ENCODE results near the gene DUSP18. TPM values are rescaled to one million over a fixed set of nuclear protein-coding genes. Genes with fewer than 3 reads are reported as not detected.
A peak's percentile ranks its signal among the peaks of the same experiment; 100 is the strongest.

Gene DUSP18
- total RNA-seq, 1 donor: 14.1 TPM

DNA sequence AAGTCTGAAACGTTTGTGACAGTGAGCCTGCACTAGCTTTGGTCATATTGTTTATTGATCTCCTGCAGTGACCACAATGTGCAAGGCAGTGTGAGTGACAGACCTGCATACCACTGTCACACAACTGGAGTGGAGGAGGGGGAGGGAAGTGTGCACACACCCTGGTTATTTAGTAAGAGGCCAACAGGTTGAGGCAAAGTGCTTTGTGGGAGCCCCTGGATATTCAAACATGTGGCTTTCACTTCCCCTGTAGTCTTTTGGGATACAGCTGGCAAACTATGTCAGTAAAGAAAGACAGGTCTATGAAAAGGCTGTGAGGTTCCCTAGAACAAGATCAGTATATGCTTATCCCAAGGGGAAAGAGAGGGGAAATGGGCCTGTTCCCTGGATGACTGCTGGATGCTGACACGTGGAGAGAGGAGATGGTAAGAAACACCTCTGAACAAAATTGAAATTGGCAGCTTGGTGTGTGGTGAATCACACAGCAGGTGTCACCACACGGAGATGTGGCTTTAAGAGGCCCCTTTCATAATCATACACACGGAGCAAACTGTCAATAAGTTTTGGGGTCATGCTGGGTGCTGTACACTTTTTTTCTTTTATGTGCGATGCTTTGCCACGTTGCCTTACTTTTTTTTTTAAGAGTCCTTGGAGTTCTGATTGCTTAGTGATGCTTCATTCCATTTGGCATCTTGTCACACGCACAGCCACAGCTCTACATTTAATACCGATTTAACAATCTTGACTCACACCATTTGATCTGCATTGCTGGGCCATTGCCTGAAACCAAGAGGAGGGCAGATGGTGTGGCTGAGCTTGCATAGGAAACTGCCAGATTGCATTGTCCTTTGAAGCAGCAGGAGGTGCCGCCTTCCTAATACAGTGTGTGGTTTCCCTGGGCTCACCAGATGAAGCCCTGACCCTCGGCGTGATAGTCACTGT is 38.3 kb upstream of the DUSP18 start:
- H3K27ac ChIP-seq (ENCODE audit: low read depth, low read length): peak overlapping the region; percentile 88
- DNase-seq (ENCODE audit: insufficient read length, low spot score, missing footprints): peak; percentile 93

DNA sequence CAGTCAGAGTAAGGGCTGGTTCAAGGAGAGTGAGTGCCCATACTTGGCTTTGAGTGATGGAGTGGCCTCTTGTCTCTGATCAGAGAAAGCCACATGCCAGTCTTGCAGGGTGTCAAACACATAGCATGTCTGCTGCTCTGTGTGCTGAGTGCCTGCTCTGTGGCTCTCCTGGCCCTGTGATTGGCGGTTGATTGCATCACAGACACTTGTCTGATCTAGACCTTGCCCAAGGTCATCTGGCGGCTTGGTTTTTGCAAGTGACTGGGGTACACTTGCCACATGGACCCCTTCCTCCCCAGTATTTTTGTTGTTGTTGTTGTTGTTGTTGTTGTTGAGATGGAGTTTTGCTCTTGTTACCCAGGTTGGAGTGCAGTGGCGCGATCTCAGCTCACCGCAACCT is 37.3 kb upstream of the DUSP18 start:
- H2AFZ ChIP-seq (ENCODE audit: low read length): no peak overlapping the region
- H3K27me3 ChIP-seq (ENCODE audit: insufficient read depth, low read length): no peaks in the 10 kb centered on the region
- no peaks in the 10 kb centered on the region for H3K79me2 ChIP-seq (ENCODE audit: insufficient read depth, low read length)
- H4K20me1 ChIP-seq (ENCODE audit: insufficient read depth, low read length): no peaks in the 10 kb centered on the region
- H3K4me2 ChIP-seq (ENCODE audit: insufficient read depth, low read length): no peak overlapping the region
- no peaks in the 10 kb centered on the region for H3K36me3 ChIP-seq (ENCODE audit: insufficient read depth, low read length)
- H3K4me3 ChIP-seq (ENCODE audit: insufficient read depth, low read length): no peak overlapping the region
- no peaks in the 10 kb centered on the region for H3K9me3 ChIP-seq (ENCODE audit: low read depth, low read length)
- peak; percentile 42 for DNase-seq (ENCODE audit: insufficient read length, low spot score, missing footprints)
- H3K4me1 ChIP-seq (ENCODE audit: insufficient read depth, low read length): peaks cover 24% of the 10 kb centered on the region
- no peak overlapping the region for H3K27ac ChIP-seq (ENCODE audit: low read depth, low read length)
- TF ChIP-seq, protein P1, sequence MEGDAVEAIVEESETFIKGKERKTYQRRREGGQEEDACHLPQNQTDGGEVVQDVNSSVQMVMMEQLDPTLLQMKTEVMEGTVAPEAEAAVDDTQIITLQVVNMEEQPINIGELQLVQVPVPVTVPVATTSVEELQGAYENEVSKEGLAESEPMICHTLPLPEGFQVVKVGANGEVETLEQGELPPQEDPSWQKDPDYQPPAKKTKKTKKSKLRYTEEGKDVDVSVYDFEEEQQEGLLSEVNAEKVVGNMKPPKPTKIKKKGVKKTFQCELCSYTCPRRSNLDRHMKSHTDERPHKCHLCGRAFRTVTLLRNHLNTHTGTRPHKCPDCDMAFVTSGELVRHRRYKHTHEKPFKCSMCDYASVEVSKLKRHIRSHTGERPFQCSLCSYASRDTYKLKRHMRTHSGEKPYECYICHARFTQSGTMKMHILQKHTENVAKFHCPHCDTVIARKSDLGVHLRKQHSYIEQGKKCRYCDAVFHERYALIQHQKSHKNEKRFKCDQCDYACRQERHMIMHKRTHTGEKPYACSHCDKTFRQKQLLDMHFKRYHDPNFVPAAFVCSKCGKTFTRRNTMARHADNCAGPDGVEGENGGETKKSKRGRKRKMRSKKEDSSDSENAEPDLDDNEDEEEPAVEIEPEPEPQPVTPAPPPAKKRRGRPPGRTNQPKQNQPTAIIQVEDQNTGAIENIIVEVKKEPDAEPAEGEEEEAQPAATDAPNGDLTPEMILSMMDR (IDR thresholded peaks at IDR 0.05; ENCODE audit: extremely low read depth, low read depth, low read length): no peak

More for the DNA sequence above, 38.3 kb upstream of the DUSP18 start:
- peak overlapping the region; percentile 57 for H3K4me2 ChIP-seq (ENCODE audit: insufficient read depth, low read length)
- peaks cover 24% of the 10 kb centered on the region for H3K4me1 ChIP-seq (ENCODE audit: insufficient read depth, low read length)
- H4K20me1 ChIP-seq (ENCODE audit: insufficient read depth, low read length): no peaks in the 10 kb centered on the region
- H3K9me3 ChIP-seq (ENCODE audit: low read depth, low read length): no peaks in the 10 kb centered on the region
- H3K36me3 ChIP-seq (ENCODE audit: insufficient read depth, low read length): no peaks in the 10 kb centered on the region
- H3K79me2 ChIP-seq (ENCODE audit: insufficient read depth, low read length): no peaks in the 10 kb centered on the region
- TF ChIP-seq, protein P1 (IDR thresholded peaks at IDR 0.05; ENCODE audit: extremely low read depth, low read depth, low read length): no peak
- no peak overlapping the region for H3K4me3 ChIP-seq (ENCODE audit: insufficient read depth, low read length)
- peak overlapping the region; percentile 55 for H2AFZ ChIP-seq (ENCODE audit: low read length)
- no peaks in the 10 kb centered on the region for H3K27me3 ChIP-seq (ENCODE audit: insufficient read depth, low read length)

DNA sequence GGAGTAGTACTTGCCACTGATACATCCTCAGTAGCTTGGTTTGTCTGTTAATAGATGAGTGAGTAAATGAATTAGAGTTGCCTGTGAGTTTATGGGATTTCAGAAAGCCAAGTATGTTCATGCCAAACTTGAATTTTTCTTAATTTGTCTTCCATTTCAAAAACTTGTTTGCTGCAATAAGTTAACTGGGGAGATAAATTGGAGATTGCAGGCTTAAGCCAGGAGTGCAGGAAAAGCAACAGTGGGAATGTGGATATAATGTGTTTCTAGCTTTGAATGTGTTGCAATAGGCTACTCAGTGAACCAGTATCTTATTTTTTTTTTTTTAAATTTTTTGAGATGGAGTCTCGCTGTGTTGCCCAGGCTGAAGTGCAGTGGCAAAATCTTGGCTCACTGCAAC is 35.2 kb upstream of the DUSP18 start:
- no peak overlapping the region for H2AFZ ChIP-seq (ENCODE audit: low read length)
- peaks cover 24% of the 10 kb centered on the region for H3K4me1 ChIP-seq (ENCODE audit: insufficient read depth, low read length)
- no peak overlapping the region for H3K4me2 ChIP-seq (ENCODE audit: insufficient read depth, low read length)
- no peaks in the 10 kb centered on the region for H3K9me3 ChIP-seq (ENCODE audit: low read depth, low read length)
- no peaks in the 10 kb centered on the region for H4K20me1 ChIP-seq (ENCODE audit: insufficient read depth, low read length)
- TF ChIP-seq, protein P1 (IDR thresholded peaks at IDR 0.05; ENCODE audit: extremely low read depth, low read depth, low read length): no peak
- no peak overlapping the region for H3K4me3 ChIP-seq (ENCODE audit: insufficient read depth, low read length)
- H3K27me3 ChIP-seq (ENCODE audit: insufficient read depth, low read length): no peaks in the 10 kb centered on the region
- no peaks in the 10 kb centered on the region for H3K36me3 ChIP-seq (ENCODE audit: insufficient read depth, low read length)
- H3K27ac ChIP-seq (ENCODE audit: low read depth, low read length): no peak overlapping the region
- DNase-seq (ENCODE audit: insufficient read length, low spot score, missing footprints): no peak
- no peaks in the 10 kb centered on the region for H3K79me2 ChIP-seq (ENCODE audit: insufficient read depth, low read length)

DNA sequence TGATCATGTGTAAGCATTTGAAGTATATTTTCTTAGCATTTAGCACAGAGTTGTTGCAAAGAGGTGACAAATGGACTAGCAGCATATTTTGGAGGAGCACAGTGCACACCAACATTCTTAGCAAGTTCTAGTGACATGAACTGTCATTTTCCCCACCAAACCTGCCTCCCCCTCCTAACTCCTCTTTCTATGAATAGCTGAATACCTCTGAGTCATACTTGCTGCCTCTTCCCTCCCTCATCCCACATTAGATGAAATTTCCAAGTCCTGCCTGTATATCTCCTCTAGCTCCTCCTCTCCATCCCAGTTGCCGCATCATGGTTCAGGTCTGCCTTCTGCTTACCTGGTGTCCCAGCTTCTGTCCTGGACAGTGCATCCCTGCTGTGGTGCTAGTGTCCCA is 34.2 kb upstream of the DUSP18 start:
- no peak overlapping the region for H3K4me3 ChIP-seq (ENCODE audit: insufficient read depth, low read length)
- H3K4me1 ChIP-seq (ENCODE audit: insufficient read depth, low read length): peaks cover 22% of the 10 kb centered on the region
- H3K27ac ChIP-seq (ENCODE audit: low read depth, low read length): no peak overlapping the region
- H3K36me3 ChIP-seq (ENCODE audit: insufficient read depth, low read length): no peaks in the 10 kb centered on the region
- H3K4me2 ChIP-seq (ENCODE audit: insufficient read depth, low read length): peak overlapping the region; percentile 47
- peak; percentile 90 for DNase-seq (ENCODE audit: insufficient read length, low spot score, missing footprints)
- no peaks in the 10 kb centered on the region for H3K79me2 ChIP-seq (ENCODE audit: insufficient read depth, low read length)
- no peaks in the 10 kb centered on the region for H4K20me1 ChIP-seq (ENCODE audit: insufficient read depth, low read length)
- H3K9me3 ChIP-seq (ENCODE audit: low read depth, low read length): no peaks in the 10 kb centered on the region
- H3K27me3 ChIP-seq (ENCODE audit: insufficient read depth, low read length): no peaks in the 10 kb centered on the region
- TF ChIP-seq, protein P1 (IDR thresholded peaks at IDR 0.05; ENCODE audit: extremely low read depth, low read depth, low read length): no peak
- no peak overlapping the region for H2AFZ ChIP-seq (ENCODE audit: low read length)
